Activated T-helper 9 cell treated with anti-CD3 and anti-CD28 coated beads, Interleukin-2, amount 50 U/mL, for 16 hours (primary cell): Measurements from ENCODE around the gene KIAA1549.
"Not testable (repeated sequence)": the region's sequence is repeated elsewhere in the genome, so short reads cannot be mapped to it uniquely, and the experiment has no call there.

Experiments
- DNase-seq: peaks from one replicate; pipeline ENCODE4 v3.0.0-alpha.2; 2020; ENCODE audit warnings: low read depth

Gene KIAA1549

DNA sequence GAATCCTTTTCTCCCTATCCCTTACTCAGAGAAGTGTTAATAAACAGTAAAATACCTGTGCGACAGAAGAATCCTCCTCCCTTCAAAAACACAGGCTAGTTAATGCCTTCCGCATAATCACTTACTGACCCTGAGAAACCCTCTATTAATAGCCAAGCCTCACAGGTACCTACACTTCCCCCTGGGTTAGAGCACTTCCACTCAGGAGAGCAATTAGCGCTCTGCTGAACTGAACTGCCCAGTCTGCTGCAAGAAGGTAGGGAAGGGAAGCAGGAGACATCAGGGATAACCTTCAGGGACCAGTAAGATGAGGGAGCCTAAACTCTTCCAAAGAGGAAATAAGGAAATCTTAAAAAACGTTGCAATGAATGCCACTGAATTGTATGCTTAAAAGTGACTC is 39.6 kb downstream of the KIAA1549 start:
- no peak for DNase-seq

DNA sequence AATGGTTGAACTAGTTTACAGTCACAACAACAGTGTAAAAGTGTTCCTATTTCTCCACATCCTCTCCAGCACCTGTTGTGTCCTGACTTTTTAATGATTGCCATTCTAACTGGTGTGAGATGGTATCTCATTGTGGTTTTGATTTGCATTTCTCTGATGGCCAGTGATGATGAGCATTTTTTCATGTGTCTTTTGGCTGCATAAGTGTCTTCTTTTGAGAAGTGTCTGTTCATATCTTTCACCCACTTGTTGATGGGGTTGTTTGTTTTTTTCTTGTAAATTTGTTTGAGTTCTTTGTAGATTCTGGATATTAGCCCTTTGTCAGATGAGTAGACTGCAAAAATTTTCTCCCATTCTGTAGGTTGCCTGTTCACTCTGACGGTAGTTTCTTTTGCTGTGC is 40.6 kb downstream of the KIAA1549 start:
- not testable (repeated sequence) for DNase-seq

DNA sequence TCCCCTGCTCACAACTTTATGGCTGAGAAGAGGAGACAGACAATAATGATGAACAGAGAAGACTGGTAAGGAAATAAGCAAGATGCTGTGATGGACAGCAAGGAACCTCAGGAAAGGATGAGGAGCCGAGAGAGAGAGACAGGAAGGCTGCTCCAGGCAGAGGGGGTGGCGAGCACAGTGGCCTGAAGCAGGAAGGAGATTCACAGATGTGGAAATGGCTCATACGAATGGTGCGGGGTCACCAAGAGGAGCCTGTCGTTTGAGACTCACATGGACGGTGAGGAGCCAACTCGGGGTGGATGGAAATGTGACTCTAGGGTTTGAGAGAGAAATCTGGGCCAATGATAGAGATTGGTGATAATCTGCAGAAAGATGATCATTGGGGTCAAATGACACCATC is 43.7 kb downstream of the KIAA1549 start:
- no peak for DNase-seq

DNA sequence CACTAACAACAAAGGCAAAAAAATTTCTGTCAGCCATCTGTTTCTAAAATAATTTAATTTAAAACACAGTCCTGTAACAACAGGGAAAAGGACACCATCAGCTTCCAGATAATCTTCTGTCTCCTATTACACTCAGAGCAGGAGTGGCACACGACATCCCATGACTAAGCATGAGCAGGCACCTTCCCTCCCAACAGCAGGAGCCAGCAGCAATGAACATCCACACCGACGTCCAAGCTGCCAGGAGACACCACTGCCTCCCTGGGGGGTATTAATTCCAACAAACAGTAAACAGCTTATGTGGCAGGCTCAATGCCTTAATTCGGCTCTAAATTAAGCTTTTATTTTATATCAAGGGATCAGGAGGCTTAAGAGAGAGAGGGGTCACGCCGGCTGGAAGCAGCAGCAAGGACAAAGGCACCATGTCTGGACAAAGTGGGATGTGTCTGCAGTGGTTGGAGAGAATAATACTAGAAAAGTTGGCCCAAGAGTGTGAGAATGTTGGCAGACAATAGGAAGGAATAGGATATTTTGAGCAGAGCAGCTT is 45.7 kb downstream of the KIAA1549 start:
- DNase-seq, result no peak

DNA sequence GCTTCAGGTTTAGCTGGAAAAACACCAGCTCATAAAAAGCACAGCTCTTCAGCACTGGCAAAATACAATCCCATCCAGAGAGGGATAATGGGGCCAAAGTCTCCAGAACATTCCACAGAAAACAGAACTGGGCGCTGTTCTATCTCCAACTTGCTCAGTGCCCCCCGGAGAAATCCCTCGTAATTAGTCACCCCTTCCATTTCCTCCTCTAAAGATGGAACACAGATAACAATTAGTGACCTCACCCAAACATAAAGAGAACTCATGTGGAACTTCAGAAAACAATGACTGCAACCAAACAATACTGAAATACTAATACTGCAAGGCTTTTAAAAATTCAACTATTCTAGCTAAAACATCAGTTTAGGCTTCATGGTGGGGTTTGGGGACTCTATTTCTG is 46.3 kb downstream of the KIAA1549 start:
- DNase-seq, result no peak

DNA sequence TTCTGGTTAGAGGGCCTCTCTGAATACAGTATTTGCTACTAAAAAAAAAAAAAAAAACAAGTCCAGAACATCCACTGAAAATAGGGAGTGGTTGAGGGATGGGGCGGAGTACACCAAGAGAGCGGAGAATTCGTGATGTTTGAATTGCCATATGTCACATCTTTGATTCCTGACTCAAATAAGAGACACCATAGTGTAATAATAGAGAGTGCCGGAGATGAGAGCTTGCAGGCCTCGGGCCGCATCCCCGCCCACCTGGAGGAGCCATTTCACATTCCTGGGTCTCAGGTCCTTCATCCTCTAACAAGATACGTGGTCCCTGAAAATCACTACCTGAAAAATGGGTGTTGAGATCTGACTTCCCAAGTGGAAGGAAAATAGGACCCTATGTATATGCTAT is 46.8 kb downstream of the KIAA1549 start:
- no peak for DNase-seq

DNA sequence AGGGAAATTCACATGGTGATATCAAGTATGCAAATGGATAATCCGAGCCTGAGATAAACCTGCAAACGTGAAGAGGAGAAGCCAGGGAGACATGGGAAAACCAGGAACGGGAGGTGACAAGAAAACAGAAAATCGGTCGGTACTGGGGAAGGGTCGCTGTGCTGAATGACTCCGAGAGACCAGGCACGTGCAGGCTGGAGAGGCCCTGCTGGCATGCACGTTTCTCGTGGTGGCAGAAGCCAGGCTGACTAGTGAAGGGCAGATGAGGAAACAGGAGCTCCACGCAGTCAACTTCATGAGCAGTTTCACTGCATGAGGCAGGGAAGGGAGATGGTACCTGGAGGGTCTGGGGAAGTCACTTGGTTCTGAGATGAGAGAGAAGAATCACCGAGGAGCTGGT is 48.3 kb downstream of the KIAA1549 start:
- no peak for DNase-seq

DNA sequence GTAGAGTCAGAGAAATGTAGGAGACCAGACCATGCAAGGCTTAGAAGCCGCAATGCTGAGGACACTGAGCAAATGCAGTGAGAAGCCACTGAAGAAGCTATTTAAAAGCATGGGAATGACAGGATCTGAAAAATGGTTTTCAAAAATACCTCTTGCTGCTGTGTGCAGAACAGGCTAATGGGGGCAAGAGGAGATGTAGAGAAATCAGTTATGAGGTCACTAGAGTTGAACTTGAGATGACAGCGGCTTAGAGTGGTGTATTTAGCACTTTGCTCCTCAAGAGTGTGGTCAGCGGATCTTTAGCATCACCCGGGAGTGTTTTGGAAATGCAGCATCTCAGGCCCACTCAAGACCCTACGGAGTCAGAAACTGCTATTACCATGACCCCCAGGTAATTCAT is 48.8 kb downstream of the KIAA1549 start:
- no peak for DNase-seq

DNA sequence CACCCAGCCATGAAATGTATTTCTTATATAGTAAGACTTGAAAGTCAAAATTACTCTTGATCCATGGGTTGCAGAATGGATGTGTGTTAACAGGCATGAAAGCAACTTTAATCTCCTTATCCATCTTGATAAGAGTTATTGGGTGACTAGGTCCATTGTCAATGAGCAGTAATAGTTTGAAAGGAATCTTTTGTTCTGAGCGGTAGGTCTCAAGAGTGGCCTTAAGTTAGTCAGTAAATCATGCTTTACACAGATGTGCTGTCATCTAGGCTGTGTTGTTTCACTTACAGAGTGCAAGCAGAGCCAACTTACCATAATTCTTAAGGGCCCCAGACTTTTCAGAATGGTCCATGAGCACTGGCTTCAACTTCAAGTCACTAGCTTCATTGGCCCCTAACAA is 51.2 kb downstream of the KIAA1549 start:
- DNase-seq, result no peak

DNA sequence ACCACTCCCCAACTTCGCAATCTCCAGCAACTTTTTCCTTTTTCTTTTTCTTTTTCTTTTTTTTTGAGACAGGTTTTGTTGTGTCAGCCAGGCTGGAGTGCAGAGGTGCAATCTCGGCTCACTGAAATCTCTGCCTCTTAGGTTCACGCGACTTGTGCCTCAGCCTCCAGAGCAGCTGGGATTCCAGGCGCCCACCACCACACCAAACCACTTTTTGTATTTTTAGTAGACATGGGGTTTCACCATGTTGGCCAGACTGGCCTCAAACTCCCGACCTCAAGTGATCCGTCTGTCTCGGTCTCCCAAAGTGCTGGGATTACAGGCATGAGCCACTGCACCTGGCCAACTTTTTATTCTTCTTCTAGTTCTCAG is 55.0 kb downstream of the KIAA1549 start:
- no peak for DNase-seq

DNA sequence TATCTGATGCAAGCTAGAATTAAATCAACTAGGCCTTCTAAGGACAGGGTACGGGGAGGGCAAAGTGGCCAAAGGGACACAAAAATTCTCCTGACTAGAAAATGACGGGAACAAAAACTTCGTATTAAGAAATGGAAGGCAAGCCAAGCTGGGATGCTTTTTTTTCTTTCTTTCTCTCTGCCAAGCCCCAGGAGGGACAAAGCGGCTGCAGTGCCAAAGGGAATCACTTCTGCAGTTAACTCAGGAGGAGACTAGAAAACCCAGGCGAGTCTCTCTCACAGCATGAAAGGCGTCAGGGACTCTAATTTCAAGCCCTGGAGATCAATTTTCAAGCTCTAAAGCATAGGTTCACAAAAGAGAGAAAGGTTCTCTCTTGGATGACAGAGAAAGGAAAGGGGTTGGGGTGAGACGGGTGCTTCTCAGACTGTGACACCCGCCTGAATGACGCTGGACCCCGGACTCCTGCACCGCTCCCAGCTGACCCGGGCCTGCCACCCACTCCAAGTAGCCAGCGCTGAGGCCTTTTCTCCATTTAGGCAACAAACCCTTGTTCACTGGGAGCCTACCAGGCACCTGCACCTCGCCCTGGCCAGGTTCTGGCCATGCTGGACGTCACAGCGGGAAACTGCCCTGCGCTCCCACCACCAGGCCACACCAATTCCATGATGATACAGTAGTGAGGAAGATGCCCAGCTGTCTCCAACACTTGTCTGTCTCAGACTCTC is 56.5 kb downstream of the KIAA1549 start:
- no peak for DNase-seq

DNA sequence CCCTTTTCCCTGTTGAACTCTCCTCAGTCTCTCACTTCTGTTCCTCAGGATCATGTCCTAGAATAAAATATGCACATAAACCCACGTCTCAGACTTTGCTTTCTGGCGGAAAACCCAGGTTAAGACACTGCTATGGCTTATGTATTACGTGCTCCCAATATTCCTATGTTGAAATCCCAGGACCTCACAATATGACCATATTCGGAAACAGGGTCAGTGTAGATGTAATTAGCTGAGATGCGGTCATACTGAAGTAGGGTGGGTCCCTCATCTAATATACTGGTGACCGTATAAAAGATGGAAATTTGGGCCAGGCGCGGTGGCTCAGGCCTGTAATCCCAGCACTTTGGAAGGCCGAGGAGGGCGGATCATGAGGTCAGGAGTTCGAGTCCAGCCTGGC is 59.9 kb downstream of the KIAA1549 start:
- no peak for DNase-seq

DNA sequence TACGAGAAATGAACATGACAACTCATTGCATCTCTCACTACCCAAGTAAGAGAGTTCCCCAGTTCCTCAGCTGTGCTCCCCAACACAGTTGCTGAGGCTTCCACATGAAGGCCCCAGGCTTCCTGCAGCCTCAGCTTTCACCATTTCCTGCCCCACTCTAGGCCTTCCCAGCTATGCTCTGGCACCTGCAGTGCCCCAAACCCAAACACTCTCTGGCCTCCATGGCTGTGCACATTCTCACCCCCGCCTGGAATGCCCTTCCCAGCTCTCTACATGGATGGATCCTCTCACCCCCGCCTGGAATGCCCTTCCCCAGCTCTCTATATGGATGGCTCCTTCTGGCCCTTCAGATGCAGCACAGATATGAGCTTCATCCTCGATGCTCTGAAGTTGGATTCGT is 61.3 kb downstream of the KIAA1549 start:
- DNase-seq, result no peak

DNA sequence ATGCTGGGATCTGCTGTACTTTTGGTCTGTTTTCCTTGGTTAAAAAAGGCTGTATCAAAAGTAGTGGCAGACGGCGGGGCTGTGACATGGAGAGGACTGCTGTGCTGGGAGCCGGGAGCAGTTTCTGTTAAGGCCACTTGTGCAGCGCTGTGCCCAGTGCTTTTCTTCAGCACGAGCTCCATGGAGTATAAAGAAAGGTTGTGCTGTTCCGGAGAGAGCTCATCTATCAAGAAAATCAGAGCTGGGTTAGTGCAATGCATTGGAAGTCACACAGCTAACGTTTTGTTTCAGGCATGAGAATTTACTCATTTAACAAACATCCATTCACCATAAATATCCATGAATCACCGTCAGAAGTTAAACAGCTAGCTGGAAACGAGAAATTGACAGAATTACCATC is 62.0 kb downstream of the KIAA1549 start:
- no peak for DNase-seq

DNA sequence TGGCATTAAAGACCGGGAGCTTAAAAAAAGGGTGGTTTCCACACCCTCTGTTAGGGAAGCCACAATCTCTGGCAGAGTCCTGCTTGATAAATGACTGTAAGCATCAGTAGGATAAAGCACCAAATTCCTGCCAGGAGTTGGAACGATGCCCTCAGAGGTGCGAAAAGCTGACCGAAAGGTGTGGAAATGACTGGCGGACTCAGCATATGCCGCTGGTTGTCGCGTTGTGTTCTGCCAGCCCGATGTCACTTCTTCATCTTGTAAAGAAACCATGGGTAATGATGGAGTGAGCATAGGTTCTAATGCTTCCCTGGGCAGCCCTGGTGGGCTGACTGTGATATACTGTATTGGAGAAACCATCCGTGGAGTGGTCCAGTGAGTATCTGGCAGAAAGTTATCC is 62.4 kb downstream of the KIAA1549 start:
- DNase-seq, result no peak

DNA sequence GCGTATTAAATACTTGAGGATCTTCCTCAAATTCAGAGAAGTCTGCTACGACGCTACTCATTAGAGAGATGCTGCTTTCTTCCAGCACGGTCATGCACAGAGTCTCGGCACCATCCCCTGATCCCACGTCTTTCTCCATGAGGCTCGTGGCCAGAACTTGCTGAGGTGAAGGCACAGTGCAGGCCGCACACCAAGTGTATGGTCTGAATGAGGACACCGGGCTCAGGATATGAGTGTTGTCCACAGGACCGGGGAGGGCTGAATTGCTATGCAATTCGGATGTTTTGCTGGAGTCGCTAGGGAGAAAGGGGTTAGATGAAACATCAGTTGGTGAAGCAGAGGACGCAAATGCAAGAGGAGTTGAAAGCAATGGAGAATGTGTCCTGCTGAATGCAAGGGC is 63.0 kb downstream of the KIAA1549 start:
- DNase-seq, result no peak

DNA sequence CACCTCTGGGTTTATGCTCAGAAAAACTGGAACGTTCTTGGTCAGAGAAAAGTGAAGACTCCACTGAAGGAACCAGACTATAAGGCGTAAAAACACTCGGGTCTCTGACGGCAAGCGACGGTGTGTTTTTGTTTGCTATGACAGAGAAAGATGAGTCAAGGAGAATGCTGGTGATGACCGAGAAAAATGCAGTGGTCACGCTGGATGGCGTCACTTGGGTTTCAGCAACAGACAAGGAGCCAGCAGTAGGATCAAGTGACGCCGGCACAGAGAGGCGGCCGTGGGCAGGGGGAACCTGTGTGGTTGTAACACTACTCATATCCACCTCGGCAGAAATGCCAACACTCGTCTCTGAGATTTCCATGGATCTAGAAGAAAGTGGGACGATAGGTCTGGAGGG is 63.4 kb downstream of the KIAA1549 start:
- DNase-seq, result no peak

DNA sequence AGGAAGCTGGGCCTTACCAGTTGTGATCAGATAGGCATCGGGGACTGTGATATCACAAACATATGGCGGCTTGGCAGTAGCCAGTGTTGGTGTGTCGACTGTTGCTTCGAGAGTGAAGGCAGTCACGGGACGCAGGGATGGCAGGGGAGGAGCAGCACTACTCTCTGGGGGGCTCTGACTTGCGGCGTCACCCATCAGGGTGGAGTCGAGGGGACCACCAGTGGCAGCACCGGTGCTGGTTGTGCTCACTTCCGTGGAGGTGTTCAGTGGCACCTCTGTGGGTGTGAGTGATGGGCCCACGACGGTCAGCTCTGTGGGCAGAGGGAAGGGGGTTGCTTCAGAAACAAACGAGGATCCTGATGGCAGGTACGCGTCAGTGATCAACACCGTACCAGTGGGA is 64.5 kb downstream of the KIAA1549 start:
- DNase-seq, result no peak

DNA sequence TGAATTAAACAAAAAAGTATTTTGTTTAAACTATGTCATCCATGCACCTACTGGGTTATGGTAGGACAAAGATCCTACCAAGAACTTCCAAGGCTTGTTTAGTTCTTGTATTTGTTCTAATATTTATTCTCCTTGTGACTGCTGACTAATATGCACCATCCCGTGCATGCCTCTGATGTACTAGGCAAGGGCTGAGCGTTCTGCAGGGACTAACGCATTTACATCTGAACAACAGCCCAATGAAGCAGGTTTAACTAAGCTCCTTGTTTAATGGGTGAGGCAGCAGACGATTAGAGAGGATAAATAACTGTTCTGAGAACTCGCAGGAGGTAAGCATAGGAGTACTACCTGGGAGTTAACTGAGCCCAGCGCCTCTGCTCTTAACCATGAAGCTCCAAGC is 64.9 kb downstream of the KIAA1549 start:
- no peak for DNase-seq

DNA sequence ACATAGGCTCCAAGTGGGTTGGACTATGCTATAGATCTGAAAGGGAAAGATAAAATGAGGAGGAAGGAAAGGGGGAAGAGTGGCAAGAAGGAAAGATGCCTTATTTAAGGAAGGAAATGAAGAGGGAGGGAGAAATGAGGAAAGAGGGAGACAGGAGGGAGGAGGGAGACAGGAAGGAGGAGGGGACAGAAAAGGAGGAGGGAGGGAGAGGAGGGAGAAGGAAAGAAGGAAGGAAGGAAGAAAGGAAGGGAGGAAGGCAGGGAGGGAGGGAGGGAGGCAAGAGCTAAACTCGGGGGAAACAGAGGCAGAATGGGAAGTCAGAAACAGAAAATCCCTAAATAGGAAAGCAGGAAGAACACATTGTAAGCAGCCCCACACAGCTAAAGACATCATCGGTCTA is 67.4 kb downstream of the KIAA1549 start:
- DNase-seq, result no peak

DNA sequence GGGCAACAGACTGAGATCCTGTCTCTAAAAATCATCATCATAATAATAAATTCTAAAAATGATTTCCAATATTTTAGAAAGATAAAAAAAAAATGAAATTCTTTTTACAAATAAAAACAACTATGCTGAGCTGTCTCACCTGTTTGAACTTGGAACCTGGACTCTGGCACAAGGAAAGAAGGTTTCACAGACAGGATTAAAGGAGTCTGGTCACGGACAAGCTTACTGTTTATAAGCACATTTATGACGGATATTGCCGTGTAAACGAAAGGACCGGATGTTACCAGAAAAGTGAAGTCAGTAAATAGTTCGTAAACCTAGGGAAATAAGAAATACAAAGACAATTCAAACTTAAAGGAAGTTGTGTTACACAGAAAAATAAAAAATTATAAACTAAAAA is 70.2 kb downstream of the KIAA1549 start:
- DNase-seq, result no peak

DNA sequence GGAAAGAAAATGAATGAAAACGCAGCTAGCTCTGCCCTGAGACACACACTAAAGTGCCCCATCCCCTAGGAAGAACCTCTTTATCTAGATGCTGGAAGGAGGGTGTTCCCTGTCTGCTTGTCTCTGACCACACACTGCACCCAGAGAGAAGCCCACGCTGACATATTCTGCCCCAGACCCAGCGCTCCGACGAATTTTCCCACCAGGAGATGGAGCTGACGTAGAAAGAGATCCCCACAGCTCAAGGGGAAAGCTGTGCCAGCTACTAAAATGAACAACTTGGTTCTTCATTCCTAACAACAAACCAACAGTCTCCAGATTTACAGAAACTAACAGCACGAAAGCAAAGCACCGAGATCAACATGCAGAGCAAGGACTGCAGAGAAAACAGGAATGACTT is 73.3 kb downstream of the KIAA1549 start:
- DNase-seq, result no peak

DNA sequence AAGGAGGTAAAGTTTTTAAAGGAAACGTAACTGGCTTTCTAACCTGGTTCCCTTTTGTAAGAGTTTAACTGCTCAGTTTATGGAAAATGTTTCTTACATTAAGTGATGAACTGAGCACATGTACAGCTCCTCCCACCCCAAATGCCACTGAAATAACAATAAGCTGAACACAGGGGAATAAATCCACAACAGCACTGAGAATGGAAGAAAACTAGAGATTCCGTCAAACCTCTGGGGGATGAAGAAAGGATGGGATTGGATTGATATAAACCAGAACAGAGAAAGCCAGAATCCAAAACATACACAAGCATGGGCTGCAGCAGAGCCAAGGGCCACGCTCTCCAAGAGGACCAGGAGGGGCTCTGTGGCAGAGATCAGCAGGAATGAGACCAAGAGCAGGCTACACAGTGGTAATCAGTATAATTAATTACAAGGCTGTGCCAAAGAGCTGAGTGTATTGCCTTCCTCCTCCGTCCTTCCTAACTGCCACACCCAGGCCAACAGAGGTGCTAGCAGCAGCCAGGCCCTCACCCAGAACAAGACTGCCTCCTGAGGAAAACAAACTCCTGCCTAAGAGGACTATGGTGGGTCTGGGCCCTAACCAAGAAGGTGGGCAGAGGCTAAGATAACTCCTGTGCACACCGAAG is 73.9 kb downstream of the KIAA1549 start:
- DNase-seq, result no peak

DNA sequence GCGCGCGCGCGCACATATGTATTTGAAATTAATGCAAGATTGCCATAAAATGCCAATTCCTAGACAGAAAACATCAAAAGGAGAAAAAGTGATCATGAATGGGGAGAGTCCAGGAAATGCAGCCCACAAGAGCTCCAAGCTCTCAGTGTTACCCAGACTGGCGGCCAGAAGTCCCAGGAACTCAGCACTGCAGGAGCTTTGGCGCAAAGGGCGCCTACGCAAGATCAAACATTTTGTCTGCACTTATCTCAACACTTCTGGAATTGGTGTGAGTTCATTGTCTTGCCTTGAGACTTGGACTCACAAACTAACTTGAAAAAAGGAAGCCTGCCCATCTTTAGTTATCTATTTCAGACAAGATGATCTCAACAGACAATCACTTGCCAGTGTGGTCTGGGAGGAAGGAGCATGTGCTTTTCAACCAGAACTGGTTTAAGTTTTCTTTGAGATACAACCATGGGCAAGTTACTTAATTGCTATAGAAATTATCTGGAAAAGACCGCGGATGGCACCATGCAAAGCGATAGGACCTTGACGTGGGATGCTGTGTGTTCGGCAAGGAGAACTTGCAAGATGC is 77.2 kb downstream of the KIAA1549 start:
- no peak for DNase-seq
